ENCODE measurements around the gene SUPT3H.
A peak's percentile ranks its signal among the peaks of the same experiment; 100 is the strongest.
"Not testable (repeated sequence)": the region's sequence is repeated elsewhere in the genome, so short reads cannot be mapped to it uniquely, and the experiment has no call there.

SUPT3H gene

GRCh38 chr6:45323656-45324224 lies 54.0 kb downstream of the SUPT3H start:
- DNase-seq, result peak in 1 of 5 experiments; percentile 31

GRCh38 chr6:45320349-45320748 lies 57.4 kb downstream of the SUPT3H start:
- DNase-seq, result no peak

GRCh38 chr6:45314146-45314545 lies 63.6 kb downstream of the SUPT3H start:
- DNase-seq, result no peak

GRCh38 chr6:45310118-45310788 lies 67.5 kb downstream of the SUPT3H start:
- DNase-seq, result peak in 2 of 5 experiments; percentile 50 to 60

GRCh38 chr6:45305546-45305945 lies 72.2 kb downstream of the SUPT3H start:
- no peak for DNase-seq

- DNase-seq, result peak in 1 of 5 experiments; percentile 35
Observed at GRCh38 chr6:45302832-45303231, 74.9 kb downstream of the SUPT3H start.

GRCh38 chr6:45301348-45302142 lies 76.2 kb downstream of the SUPT3H start:
- DNase-seq, result no peak

- DNase-seq, result no peak
Observed at GRCh38 chr6:45300736-45301135, 77.0 kb downstream of the SUPT3H start.

GRCh38 chr6:45299096-45299581 lies 78.6 kb downstream of the SUPT3H start:
- DNase-seq, result no peak

- no peak for DNase-seq
Observed at GRCh38 chr6:45297320-45297719, 80.4 kb downstream of the SUPT3H start.

- peak in 1 of 5 experiments; percentile 61 for DNase-seq
Observed at GRCh38 chr6:45294065-45294701, 83.6 kb downstream of the SUPT3H start.

GRCh38 chr6:45293306-45293705 lies 84.4 kb downstream of the SUPT3H start:
- DNase-seq, result peak in 2 of 5 experiments; percentile 4 to 75

GRCh38 chr6:45289751-45290514 lies 87.8 kb downstream of the SUPT3H start:
- DNase-seq, result no peak

- not testable (repeated sequence) for DNase-seq
Observed at GRCh38 chr6:45286707-45287106, 91.0 kb downstream of the SUPT3H start.

GRCh38 chr6:45278367-45278766 lies 99.4 kb downstream of the SUPT3H start:
- DNase-seq, result no peak

- DNase-seq, result not testable (repeated sequence)
Observed at GRCh38 chr6:45277741-45278140, 100.0 kb downstream of the SUPT3H start.

GRCh38 chr6:45275358-45275757 lies 102.4 kb downstream of the SUPT3H start:
- no peak for DNase-seq

GRCh38 chr6:45272626-45273025 lies 105.1 kb downstream of the SUPT3H start:
- DNase-seq, result no peak

- no peak for DNase-seq
Observed at GRCh38 chr6:45265246-45265645, 112.5 kb downstream of the SUPT3H start.

GRCh38 chr6:45260696-45261095 lies 117.0 kb downstream of the SUPT3H start:
- DNase-seq, result no peak

GRCh38 chr6:45256697-45257695 lies 120.7 kb downstream of the SUPT3H start:
- no peak for DNase-seq
